Neural cell (in vitro differentiated cells): Measurements from ENCODE around the gene CFAP65. TPM values are rescaled to one million over a fixed set of nuclear protein-coding genes. Genes with fewer than 3 reads are reported as not detected.
A peak's percentile ranks its signal among the peaks of the same experiment; 100 is the strongest.

Source experiments
- H2AFZ ChIP-seq: fragments of 200-600, 300-800 bp; sonication (generic), shearing (Covaris generic); 2 replicates; pipeline ENCODE4 v1.6.0; 2014; ENCODE audit warnings: low read depth, mild to moderate bottlenecking, antibody characterized with exemption, low read length, moderate library complexity
- H3F3A ChIP-seq: fragments of 200-600 bp; shearing (Covaris generic); 2 replicates; pipeline ENCODE4 v1.6.1; 2016; ENCODE audit warnings: mild to moderate bottlenecking, moderate library complexity, mixed read lengths, antibody characterized with exemption, low read length; ENCODE audit not compliant: insufficient read depth, poor library complexity, severe bottlenecking
- H3K27ac ChIP-seq: fragments of 200-600, 300-800 bp; sonication (generic), shearing (Covaris generic); 2 replicates; pipeline ENCODE4 v1.5.1; 2014; ENCODE audit warnings: mild to moderate bottlenecking, low read length, moderate library complexity
- H3K27me3 ChIP-seq: fragments of 300-800, 200-600 bp; sonication (generic), shearing (Covaris generic); 2 replicates; pipeline ENCODE4 v1.6.0; 2014; ENCODE audit warnings: mild to moderate bottlenecking, low read depth, low read length, moderate library complexity; ENCODE audit not compliant: insufficient read depth
- H3K36me3 ChIP-seq: fragments of 300-800, 200-600 bp; sonication (generic), shearing (Covaris generic); 2 replicates; pipeline ENCODE4 v1.5.1; 2014; ENCODE audit warnings: mild to moderate bottlenecking, antibody characterized with exemption, low read length, moderate library complexity; ENCODE audit not compliant: insufficient read depth
- H3K4me2 ChIP-seq: fragments of 300-800, 200-600 bp; sonication (generic), shearing (Covaris generic); 2 replicates; pipeline ENCODE4 v1.6.0; 2014; ENCODE audit warnings: mild to moderate bottlenecking, low read length
- H3K4me3 ChIP-seq: fragments of 300-800, 200-600 bp; sonication (generic), shearing (Covaris generic); 2 replicates; pipeline ENCODE4 v1.5.1; 2014; ENCODE audit warnings: mild to moderate bottlenecking, low read length, moderate library complexity
- H3K79me2 ChIP-seq: fragments of 200-600 bp; shearing (Covaris generic); replicated peaks from 2 replicates; pipeline ENCODE4 v1.6.0; 2014; ENCODE audit warnings: mild to moderate bottlenecking, low read length, moderate library complexity; ENCODE audit not compliant: insufficient read depth
- H3K9ac ChIP-seq: fragments of 300-800, 200-600 bp; sonication (generic), shearing (Covaris generic); 2 replicates; pipeline ENCODE4 v1.6.1; 2016; ENCODE audit warnings: mild to moderate bottlenecking, low read length, mixed read lengths
- H3K9me2 ChIP-seq: fragments of 200-600 bp; shearing (Covaris generic); 2 replicates; pipeline ENCODE4 v1.6.1; 2016; ENCODE audit warnings: mild to moderate bottlenecking, low read length, mixed read lengths; ENCODE audit not compliant: insufficient read depth
- H3K9me3 ChIP-seq: fragments of 200-600, 300-800 bp; sonication (generic), shearing (Covaris generic); 2 replicates; pipeline ENCODE4 v1.6.1; 2016; ENCODE audit warnings: mild to moderate bottlenecking, mixed run types, low read length, moderate library complexity, mixed read lengths
- H4K20me1 ChIP-seq: fragments of 200-600 bp; shearing (Covaris generic); 2 replicates; pipeline ENCODE4 v1.6.1; 2016; ENCODE audit warnings: mild to moderate bottlenecking, mixed run types; ENCODE audit not compliant: insufficient read depth
- EP300 ChIP-seq: fragments of 450-650 bp; conservative IDR thresholded peaks from 2 replicates; pipeline ENCODE4 v1.6.1; 2014; ENCODE audit warnings: antibody characterized with exemption, mild to moderate bottlenecking, moderate library complexity; ENCODE audit not compliant: poor library complexity, severe bottlenecking
- EZH2 ChIP-seq: fragments of 200-600, 300-800 bp; shearing (Covaris generic), sonication (generic); IDR thresholded peaks from 2 replicates; pipeline ENCODE4 v1.6.1; 2014; ENCODE audit warnings: antibody characterized with exemption, low read length, borderline replicate concordance, mild to moderate bottlenecking; ENCODE audit not compliant: insufficient read depth, poor library complexity, severe bottlenecking
- MXI1 ChIP-seq: fragments of 450-650 bp; conservative IDR thresholded peaks from 2 replicates; pipeline ENCODE4 v1.6.1; 2014; ENCODE audit warnings: antibody characterized with exemption, mild to moderate bottlenecking; ENCODE audit not compliant: poor library complexity, severe bottlenecking
- POLR2AphosphoS5 ChIP-seq: IDR thresholded peaks from 2 replicates; pipeline ENCODE4 v1.6.1; 2012
- RAD21 ChIP-seq: fragments of 450-650 bp; conservative IDR thresholded peaks from 2 replicates; pipeline ENCODE4 v1.6.1; 2014; ENCODE audit warnings: antibody characterized with exemption, mild to moderate bottlenecking, moderate library complexity
- REST ChIP-seq: IDR thresholded peaks from 2 replicates; pipeline ENCODE4 v1.6.1; 2012; ENCODE audit warnings: borderline replicate concordance
- SMC3 ChIP-seq: fragments of 450-650 bp; conservative IDR thresholded peaks from 2 replicates; pipeline ENCODE4 v1.6.1; 2014; ENCODE audit warnings: antibody characterized with exemption, mild to moderate bottlenecking, moderate library complexity; ENCODE audit not compliant: poor library complexity
- TAF1 ChIP-seq: IDR thresholded peaks from 2 replicates; pipeline ENCODE4 v1.6.1; 2012; ENCODE audit warnings: low read depth
- polyA plus RNA-seq: library from polyadenylated mRNA; depleted of rRNA; stranded (reverse); fragments of >200 nt; gene quantifications from 2 replicates; pipeline ENCODE4 v1.2.3, GENCODE V29; 2014
- TF ChIP-seq, protein P1 (sequence below): fragments of 450-650 bp; IDR thresholded peaks from 2 replicates; pipeline ENCODE4 v1.5.1; 2014; ENCODE audit warnings: antibody characterized with exemption, mild to moderate bottlenecking, moderate library complexity; ENCODE audit not compliant: poor library complexity, severe bottlenecking

The CFAP65 gene
- polyA plus RNA-seq, 1 donor from 2014 or later = 1.1 TPM

- TF ChIP-seq RAD21 = no peak
- TF ChIP-seq POLR2AphosphoS5 = no peak
- TF ChIP-seq TAF1 = no peak
- TF ChIP-seq EZH2 = no peak
- no peak for TF ChIP-seq REST
- TF ChIP-seq MXI1 = no peak
- TF ChIP-seq EP300 = no peak
- TF ChIP-seq, protein P1, sequence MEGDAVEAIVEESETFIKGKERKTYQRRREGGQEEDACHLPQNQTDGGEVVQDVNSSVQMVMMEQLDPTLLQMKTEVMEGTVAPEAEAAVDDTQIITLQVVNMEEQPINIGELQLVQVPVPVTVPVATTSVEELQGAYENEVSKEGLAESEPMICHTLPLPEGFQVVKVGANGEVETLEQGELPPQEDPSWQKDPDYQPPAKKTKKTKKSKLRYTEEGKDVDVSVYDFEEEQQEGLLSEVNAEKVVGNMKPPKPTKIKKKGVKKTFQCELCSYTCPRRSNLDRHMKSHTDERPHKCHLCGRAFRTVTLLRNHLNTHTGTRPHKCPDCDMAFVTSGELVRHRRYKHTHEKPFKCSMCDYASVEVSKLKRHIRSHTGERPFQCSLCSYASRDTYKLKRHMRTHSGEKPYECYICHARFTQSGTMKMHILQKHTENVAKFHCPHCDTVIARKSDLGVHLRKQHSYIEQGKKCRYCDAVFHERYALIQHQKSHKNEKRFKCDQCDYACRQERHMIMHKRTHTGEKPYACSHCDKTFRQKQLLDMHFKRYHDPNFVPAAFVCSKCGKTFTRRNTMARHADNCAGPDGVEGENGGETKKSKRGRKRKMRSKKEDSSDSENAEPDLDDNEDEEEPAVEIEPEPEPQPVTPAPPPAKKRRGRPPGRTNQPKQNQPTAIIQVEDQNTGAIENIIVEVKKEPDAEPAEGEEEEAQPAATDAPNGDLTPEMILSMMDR = no peak
- no peak for TF ChIP-seq SMC3
- Histone ChIP-seq H3K4me2 (no peak overlapping the region), H3K27ac (no peak overlapping the region), H3K4me3 (no peak overlapping the region), H3K27me3 (no peaks in the 10 kb centered on the region), H3K9ac (no peak overlapping the region), H3F3A (no peaks in the 10 kb centered on the region), H2AFZ (no peak overlapping the region), H3K36me3 (no peaks in the 10 kb centered on the region), H3K9me2 (no peaks in the 10 kb centered on the region), H4K20me1 (no peaks in the 10 kb centered on the region), H3K79me2 (no peaks in the 10 kb centered on the region), H3K9me3 (no peaks in the 10 kb centered on the region)
Observed at GRCh38 chr2:219030177-219030940, 11.0 kb downstream of the CFAP65 start.

GRCh38 chr2:219029829-219030165, 11.5 kb downstream of the CFAP65 start:
- Histone ChIP-seq H2AFZ (no peak overlapping the region), H3F3A (no peaks in the 10 kb centered on the region), H4K20me1 (no peaks in the 10 kb centered on the region), H3K4me3 (no peak overlapping the region), H3K9me2 (no peaks in the 10 kb centered on the region), H3K36me3 (no peaks in the 10 kb centered on the region), H3K9me3 (no peaks in the 10 kb centered on the region), H3K4me2 (no peak overlapping the region), H3K9ac (no peak overlapping the region), H3K27me3 (no peaks in the 10 kb centered on the region), H3K27ac (no peak overlapping the region), H3K79me2 (no peaks in the 10 kb centered on the region)
- TF ChIP-seq, protein P1 = peak; percentile 95
- peak; percentile 90 for TF ChIP-seq SMC3
- no peak for TF ChIP-seq EP300
- TF ChIP-seq RAD21 = peak; percentile 85
- TF ChIP-seq REST = no peak
- TF ChIP-seq MXI1 = no peak
